NB4 (cell line): ENCODE measurements around the gene ERV3-1.

Experiments used
- MYC ChIP-seq: IDR thresholded peaks from 2 replicates; pipeline ENCODE4 v1.6.1; 2011; ENCODE audit warnings: low read depth, low read length
- TF ChIP-seq, protein P1 (sequence below): IDR thresholded peaks from one replicate; pipeline ENCODE4 v1.5.1; 2012; ENCODE audit warnings: low read depth, low read length

DNA sequence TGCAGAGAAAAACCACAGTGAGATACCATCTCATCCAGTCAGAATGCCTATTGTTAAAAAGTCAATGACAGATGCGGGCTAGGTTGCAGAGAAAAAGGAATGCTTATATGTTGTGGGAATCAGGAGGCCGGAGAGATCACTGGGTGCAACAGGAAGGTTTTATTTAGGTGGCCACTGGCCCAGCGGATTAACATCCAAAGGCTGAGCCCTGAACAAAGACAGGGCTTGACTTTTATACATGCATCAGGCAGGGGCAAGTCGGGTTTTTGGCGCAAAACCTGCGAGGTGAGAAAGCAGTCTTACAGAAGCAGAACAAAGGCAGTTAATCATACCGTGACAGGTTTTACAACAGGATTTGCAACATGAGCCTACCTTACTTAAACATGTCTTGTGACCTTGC is 16.3 kb downstream of the ERV3-1 start:
- TF ChIP-seq, protein P1, sequence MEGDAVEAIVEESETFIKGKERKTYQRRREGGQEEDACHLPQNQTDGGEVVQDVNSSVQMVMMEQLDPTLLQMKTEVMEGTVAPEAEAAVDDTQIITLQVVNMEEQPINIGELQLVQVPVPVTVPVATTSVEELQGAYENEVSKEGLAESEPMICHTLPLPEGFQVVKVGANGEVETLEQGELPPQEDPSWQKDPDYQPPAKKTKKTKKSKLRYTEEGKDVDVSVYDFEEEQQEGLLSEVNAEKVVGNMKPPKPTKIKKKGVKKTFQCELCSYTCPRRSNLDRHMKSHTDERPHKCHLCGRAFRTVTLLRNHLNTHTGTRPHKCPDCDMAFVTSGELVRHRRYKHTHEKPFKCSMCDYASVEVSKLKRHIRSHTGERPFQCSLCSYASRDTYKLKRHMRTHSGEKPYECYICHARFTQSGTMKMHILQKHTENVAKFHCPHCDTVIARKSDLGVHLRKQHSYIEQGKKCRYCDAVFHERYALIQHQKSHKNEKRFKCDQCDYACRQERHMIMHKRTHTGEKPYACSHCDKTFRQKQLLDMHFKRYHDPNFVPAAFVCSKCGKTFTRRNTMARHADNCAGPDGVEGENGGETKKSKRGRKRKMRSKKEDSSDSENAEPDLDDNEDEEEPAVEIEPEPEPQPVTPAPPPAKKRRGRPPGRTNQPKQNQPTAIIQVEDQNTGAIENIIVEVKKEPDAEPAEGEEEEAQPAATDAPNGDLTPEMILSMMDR = no peak
- no peak for TF ChIP-seq MYC
